Islet of Langerhans (tissue), 1 donor: ENCODE measurements around the gene OR1D5.
"Not testable (repeated sequence)": the region's sequence is repeated elsewhere in the genome, so short reads cannot be mapped to it uniquely, and the experiment has no call there.

Experiments
- FAIRE-seq: peaks from one replicate; lab custom pipeline; 2011; peaks lifted over from hg19 to GRCh38; lab: Jason Lieb, UNC

The OR1D5 gene

DNA sequence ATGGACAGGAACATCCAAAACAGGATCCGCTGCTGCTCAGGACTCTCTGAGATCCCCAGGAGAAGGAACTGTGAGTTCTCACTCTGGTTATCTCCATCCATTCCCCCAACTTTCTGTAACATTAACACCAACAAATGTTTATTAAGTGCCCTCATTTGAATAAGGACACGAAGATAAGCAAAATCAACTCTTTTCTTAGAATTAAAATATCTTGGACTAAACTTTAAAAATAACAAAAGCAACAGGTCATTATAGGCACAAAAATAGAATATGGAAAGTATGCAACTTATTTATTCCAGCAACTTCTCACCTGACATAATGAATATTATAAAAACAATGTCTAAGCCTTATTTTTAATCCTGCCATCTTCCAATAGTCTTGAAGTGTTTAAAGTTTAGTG, at the start of gene OR1D5:
Gene OR1D5 (minus strand): TSS at position 101 of the 400 bp plus-strand sequence. CDS start 0 bp downstream, at position 101.
- FAIRE-seq = peak; percentile 55

DNA sequence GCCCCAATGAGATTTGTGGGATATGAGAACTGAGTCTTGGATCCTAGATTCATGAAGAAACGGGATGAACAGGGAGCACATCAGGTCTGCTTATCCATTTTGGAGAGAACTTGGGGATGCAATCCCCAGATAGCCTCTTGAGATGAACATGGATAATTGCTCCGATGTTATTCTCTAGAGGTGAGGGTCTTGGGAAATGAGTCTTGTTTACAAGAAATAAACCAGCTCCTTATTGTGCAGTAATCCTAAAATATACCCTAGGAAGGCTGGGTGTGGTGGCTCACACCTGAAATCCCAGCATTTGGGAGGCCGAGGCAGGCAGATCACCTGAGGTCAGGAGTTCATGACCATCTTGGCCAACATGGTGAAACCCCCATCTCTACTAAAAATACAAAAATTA, 40.9 kb upstream of the OR1D5 start, which contains the start of gene OR1D2:
Gene OR1D2 (minus strand): TSS at position 101 of the 400 bp plus-strand sequence. CDS start 11,426 bp downstream, outside the sequence.
- FAIRE-seq = no peak

DNA sequence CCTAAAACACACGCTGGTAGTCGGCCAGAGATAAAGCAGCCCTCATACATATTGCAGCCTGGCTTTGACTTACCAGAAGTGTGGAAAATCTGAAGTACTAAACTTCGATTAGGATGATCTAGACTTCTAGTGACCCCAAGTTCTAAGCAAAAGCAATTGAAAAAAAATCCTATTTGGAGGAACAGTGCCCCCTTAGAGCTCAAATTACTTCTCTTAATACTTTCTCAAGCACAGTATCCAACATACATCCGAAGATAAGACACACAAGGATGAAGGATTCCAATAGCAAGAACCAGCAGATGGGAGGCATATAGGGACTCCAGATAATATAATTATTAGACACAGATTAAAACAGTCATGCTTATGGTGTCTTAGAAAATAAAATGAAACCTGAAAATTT, 10.4 kb upstream of the OR1D5 start:
- FAIRE-seq = not testable (repeated sequence)

DNA sequence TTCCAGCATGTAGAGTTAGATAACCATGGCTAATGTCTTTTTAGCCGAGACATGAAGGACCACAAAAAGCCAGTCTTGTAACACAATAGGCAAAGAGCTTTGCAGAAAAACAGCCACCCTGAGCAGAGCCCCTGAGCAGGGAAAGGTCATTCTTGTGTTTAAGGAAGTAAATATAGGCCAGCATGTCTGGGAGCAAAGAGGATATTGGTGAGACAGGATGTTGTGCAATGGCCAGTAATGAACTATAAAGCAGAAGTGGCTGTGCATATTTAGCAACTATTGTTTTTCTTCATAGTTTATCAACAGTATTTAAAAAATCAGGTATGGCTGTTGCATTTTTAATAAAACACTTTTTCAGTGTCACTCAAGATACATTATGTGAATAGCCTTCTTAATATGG, 1.8 kb upstream of the OR1D5 start:
- not testable (repeated sequence) for FAIRE-seq

DNA sequence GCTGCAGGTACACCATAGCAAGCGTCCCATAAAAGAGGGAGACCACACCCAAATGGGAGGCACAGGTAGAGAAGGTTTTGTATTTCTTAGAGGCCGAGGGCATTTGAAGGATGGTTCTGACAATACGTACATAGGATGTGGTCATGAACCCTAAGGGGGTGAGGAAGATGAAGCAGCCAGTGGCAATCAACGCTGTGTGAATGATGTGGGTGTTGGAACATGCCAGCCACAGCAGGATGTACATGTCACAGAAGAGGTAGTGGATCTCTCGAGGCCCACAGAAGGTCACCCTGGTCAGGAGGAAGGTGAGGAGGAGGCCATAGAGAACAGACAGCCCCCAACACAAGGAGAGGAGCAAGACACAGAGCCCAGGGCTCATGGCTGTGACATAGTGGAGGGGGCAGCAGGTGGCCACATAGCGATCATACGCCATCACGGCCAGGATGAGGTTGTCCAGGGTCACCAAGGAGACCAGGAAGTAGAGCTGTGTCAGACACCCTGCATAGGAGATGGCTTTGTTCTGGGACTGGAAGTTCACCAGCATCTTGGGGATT, 506 bp downstream of the OR1D5 start:
- not testable (repeated sequence) for FAIRE-seq

- FAIRE-seq = not testable (repeated sequence)
These were observed 8.5 kb downstream of the OR1D5 start for GRCh38 chr17:3054868-3055267.

GRCh38 chr17:3049705-3050295, 13.6 kb downstream of the OR1D5 start:
- no peak for FAIRE-seq

DNA sequence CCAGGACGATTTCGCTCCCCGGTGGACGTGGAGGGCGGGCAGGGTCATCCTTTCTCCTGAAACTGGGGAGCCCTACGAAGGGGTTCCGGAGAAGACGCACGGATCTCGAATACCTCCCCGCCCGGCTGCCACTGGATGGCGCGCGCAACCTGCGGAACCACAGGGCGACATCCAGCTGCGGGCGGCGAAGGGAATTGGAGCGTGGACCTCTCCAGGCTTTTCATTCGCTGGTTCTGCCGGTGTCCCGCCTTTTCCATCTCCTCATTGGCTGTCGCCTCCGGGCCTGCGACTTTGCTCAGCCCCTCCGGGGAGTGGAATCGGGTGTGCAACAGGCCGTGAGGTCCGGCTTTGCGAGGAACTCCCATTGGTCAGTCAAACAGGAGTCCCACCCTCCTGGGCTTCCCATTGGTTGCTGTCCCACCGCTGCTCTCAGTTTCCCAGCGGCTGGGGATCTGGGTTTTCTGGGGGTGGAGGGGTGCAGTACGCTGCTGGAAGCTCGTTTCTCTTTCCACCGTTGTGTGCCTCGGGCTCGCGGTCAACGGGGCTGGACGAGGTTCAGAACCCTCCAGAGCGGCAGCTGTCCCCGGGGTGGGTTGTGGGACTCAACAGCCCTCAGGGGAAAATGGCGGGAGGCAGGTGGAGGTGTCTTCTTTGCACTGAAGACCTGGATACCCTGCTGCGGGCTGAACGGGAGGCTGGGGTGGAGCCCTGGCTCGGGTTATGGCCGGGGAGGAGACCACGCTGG, 14.5 kb downstream of the OR1D5 start:
- peak; percentile 90 for FAIRE-seq

GRCh38 chr17:3046753-3047152, 16.7 kb downstream of the OR1D5 start:
- FAIRE-seq = no peak

DNA sequence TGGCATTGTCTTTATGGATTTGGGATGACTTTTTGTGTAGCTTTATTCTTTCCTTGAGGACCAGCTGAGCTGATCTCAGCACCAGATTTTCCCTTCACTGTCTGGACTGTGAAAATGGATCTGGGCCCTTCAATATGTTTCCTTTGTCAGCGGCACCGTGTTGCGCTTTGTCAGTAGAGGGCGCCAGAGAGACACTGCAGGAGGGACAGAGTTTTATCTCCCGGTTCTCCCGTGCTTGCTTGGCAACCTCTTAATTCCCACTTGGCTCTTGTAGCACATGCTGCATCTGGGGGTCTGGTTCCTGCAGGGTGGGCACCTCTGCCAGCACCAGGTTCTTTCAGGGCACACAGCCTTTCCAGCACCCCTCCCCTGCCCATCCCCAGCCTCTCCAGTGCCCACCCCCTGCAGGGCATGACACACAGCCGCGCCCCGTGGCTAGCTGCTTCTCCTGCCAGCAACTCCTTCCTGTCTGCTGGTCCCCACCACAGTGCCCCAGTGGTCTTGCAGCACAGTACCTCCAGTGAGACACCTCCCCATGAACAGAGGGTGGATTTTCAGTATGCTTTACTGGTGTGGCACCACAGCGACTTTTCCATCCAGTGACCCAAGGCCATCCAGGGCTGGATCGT, 19.6 kb downstream of the OR1D5 start:
- FAIRE-seq = no peak

DNA sequence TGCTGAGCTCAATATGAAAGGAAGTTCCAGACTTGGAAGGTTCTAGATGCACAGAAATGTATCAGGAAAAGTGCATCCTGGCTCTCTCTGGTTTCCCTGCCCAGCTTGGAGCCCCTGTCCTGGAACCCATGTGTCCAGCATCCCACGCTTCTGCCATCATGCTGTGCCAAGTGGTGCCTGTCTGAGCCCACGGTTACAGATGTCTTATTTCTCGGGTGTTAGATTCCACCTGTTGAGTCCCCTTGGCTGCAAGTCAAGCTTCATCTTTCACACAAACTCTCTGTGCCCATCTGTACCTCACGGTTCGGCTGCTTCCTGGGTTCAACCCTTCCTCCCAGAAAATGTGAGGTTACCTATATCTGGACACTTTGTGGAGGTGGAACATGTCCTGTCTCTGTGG, 22.5 kb downstream of the OR1D5 start:
- no peak for FAIRE-seq

DNA sequence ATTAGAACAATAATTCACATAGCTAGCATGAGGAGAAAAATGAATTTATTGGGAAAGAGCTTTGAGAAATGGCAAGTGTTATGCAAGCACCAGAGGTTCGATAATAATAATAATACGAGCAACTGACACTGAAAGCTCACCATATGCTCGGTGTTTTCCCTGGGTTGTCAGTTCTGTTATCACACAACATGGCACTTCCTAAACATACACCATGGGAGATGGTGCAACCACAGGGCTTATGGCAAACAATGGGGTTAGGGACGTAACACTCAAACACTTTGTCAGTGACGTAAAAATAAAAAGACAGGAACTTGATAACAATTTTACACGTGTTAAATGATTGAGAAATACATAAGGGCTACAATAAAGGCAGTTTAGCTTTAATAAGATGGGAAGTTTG, 23.7 kb downstream of the OR1D5 start:
- no peak for FAIRE-seq

DNA sequence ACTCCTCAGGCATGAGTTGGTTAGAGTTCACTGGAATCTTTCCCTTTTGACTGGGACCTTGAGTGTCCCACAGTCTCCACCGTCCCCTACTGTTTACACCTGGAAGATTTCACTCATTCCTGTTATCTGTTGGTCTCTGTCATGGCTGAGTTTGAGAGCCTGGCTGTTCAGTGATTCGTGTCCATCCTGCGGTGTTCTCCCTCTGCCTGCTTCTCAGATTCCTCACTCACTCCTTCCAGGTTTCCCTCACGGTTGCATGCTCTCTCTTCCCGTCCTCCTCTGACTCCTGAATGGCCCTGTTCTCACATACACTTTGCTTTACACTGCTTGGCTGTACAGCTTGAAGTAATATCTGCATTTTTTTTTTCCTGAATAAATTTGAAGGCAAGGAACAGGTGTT, 24.5 kb downstream of the OR1D5 start:
- no peak for FAIRE-seq

DNA sequence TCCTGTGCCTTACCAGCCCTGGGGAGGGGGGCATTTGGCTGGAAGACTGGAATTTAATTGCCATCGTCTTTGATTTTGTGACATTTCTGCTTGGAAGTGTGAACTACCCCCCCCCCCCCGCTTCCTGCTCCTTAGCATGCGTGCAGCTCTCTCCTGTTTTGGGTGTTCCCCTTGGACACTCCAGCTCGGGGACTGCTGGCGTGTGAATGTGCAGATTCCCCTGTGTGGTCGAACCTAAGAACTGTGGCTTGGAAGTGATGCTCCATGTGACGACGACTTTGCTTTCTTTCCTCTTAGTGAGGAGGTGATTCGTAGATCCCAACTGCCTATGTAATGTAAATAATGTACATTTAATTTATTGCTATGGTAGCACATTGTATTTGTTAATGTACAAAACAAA, 26.1 kb downstream of the OR1D5 start:
- FAIRE-seq = no peak

DNA sequence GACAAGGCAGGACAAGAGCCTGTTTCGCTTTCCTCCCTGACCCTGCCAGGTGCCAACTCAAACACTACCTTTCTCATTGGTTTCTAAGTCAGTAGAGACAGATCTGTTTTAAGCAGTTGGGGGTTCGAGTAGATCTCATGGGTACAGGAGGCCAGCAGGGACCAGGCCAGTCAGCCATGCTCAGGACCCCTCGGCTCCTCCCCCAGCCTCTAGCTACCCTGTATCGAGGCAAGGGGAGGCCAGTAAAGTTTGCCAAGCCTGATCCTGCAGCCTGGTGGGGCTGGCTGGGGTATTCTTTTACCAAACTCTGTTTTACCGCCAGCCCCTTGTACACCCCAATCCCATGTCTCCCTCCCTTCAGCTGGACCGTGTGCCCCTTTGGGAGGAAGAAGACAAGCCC, 26.6 kb downstream of the OR1D5 start:
- no peak for FAIRE-seq

GRCh38 chr17:3035968-3036280, 27.5 kb downstream of the OR1D5 start:
- no peak for FAIRE-seq

DNA sequence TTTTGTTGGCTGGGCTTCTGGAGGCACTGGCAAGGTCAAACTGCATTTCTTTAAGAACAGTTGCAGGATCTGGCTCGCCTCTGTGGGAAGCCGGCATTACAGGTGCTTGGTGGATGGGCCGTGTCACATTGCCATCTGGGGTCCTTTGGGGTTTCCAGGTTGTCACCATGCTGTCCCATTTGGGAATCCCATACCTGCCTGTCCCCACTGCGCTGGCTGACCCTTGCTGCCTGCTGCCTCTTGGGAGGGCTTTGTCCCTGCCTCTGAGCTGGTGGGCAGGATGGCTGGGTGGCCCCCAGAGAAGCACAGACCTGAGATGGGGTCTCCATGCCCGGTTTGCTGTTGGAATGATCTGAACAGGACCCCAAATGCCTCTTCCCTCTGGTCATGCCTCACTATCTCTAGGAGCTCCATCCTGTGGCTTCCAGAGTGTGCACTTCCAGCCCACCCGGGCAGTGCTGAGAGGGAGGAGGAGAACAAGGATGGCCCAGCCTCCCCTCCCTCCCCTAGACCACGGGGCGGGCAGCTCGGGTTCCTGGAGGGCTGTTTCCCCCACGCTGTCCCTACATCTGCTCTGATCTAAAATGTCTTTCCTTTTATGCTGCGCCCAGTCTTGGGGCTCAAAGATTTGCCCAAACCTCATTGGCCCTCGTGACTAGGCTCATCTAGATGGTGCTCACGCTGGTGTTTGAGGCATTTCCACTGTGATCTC, 28.0 kb downstream of the OR1D5 start:
- FAIRE-seq = no peak

DNA sequence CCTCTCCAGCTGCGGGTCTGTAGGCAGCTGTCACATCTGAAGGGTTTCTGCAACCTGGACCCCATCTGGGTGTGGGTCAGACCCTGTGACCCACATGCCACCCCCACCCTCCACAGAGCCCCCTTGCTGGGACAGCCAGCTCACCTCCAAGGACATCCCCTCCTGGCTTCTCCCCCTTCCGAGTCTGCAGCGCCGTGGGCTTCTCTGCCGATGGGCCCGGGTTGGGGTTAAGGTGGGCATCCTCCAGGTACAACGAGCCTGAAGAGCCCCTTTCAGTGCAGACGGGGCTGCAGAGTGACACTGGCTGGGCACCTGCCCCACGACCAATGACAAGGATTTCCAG, 28.9 kb downstream of the OR1D5 start:
- FAIRE-seq = no peak

DNA sequence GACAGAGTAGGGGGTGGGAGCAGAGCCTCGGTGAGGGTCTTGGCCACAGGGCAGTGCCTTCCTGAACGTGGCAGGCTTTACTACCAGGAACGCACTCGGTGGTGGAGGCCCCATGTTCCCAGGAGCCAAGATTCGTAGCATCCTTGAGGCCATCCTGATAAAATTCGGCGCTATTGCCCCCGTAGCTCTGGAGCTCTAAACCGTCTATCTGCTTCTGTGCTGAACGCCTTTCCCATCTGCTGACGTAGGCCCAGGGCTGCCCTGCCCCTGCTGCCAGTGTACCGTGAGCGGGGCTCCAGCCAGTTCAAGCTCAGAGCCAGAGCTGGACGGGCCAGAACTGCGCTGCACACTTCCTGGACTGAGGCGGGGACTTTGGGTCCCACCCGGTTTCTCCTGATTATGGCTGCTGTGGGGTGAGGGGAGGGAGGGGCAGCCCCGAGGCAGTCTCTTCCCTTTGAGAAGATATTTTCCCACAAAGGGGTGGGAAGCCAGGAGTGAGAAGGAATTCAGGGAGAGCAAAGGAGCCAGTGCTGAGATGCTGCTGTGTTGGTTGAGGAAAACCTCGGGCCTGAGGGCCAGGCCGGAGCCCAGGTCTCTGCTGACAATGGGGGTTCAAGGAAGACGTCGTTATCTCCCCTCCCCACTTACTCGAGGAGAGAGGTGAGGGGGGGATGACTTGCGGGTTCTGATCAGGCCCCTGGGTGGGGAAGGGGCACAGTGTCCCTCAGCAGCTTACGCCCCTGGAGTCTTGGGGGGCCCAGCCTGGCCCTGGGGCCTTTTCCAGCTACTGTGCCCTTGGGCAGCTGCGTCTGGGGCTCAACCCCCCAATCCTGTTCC, 29.4 kb downstream of the OR1D5 start:
- FAIRE-seq = no peak

DNA sequence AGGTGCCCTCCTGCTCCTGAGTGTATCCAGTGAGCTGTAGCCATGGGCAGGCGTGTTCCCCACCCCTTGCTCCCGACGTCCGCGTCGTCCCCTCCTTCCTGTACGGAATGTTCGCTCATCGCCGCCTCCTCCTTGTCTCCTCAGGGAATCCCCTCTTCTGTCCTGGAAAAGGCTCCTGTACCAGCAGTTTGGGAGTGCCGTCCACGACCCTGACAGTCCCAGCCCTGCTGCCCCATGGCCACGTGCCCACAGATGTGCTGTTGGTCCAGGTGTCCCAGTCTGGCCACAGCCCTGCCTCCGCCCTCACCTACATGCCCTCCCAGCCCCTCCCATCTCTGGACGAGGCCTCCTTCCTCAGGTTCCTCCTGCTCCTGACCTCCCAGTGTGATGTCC, 30.2 kb downstream of the OR1D5 start:
- FAIRE-seq = no peak

GRCh38 chr17:3032258-3033247, 30.9 kb downstream of the OR1D5 start:
- FAIRE-seq = no peak
